Memory B cell (primary cell): Measurements from ENCODE around the gene ALK.

Experiments
- ATAC-seq: fragments of 150-1000 bp; cut with Tn5 transposase; 2 replicates; pipeline ENCODE4 v1.10.0; 2021; ENCODE audit warnings: low read depth, mild to moderate bottlenecking, moderate library complexity
- DNase-seq, 2 donors: peaks; one replicate each; pipeline ENCODE4 v3.0.0; 2022; ENCODE audit warnings: low spot score in 2 of 2
- H3K27ac Mint-ChIP-seq: one replicate; pipeline ENCODE4 v1.8.0; 2022; ENCODE audit warnings: mild to moderate bottlenecking, moderate library complexity, mixed read lengths
- H3K27me3 Mint-ChIP-seq: one replicate; pipeline ENCODE4 v1.8.0; 2022; ENCODE audit warnings: mixed read lengths
- H3K36me3 Mint-ChIP-seq: one replicate; pipeline ENCODE4 v1.8.0; 2022; ENCODE audit warnings: mild to moderate bottlenecking, mixed read lengths
- H3K4me1 Mint-ChIP-seq: one replicate; pipeline ENCODE4 v1.8.0; 2022; ENCODE audit warnings: mixed read lengths
- H3K4me3 Mint-ChIP-seq: one replicate; pipeline ENCODE4 v1.8.0; 2022; ENCODE audit warnings: mild to moderate bottlenecking, moderate library complexity, mixed read lengths
- H3K9me3 Mint-ChIP-seq: one replicate; pipeline ENCODE4 v1.8.0; 2022; ENCODE audit warnings: mixed read lengths

The ALK gene

GRCh38 chr2:29733965-29734364, 187.4 kb downstream of the ALK start:
- Mint-ChIP-seq H3K36me3 (no peaks in the 10 kb centered on the region), H3K4me3 (no peak overlapping the region), H3K9me3 (no peaks in the 10 kb centered on the region), H3K4me1 (no peaks in the 10 kb centered on the region), H3K27me3 (peaks cover 5% of the 10 kb centered on the region), H3K27ac (no peak overlapping the region)
- no peak for ATAC-seq
- DNase-seq = no peak

GRCh38 chr2:29733213-29733612, 188.2 kb downstream of the ALK start:
- no peak overlapping the region for H3K4me3 Mint-ChIP-seq
- H3K9me3 Mint-ChIP-seq = no peaks in the 10 kb centered on the region
- no peak overlapping the region for H3K27ac Mint-ChIP-seq
- H3K4me1 Mint-ChIP-seq = no peaks in the 10 kb centered on the region
- peaks cover 7% of the 10 kb centered on the region for H3K27me3 Mint-ChIP-seq
- no peaks in the 10 kb centered on the region for H3K36me3 Mint-ChIP-seq
- ATAC-seq (no peak), DNase-seq (no peak)

- ATAC-seq (no peak), DNase-seq (no peak)
- peaks cover 5% of the 10 kb centered on the region for H3K27me3 Mint-ChIP-seq
- no peak overlapping the region for H3K4me3 Mint-ChIP-seq
- no peaks in the 10 kb centered on the region for H3K9me3 Mint-ChIP-seq
- H3K27ac Mint-ChIP-seq = no peak overlapping the region
- no peaks in the 10 kb centered on the region for H3K36me3 Mint-ChIP-seq
- no peaks in the 10 kb centered on the region for H3K4me1 Mint-ChIP-seq
These were observed 189.4 kb downstream of the ALK start for GRCh38 chr2:29731948-29732347.

- Mint-ChIP-seq H3K4me1 (no peaks in the 10 kb centered on the region), H3K9me3 (no peaks in the 10 kb centered on the region), H3K4me3 (no peak overlapping the region), H3K27ac (no peak overlapping the region), H3K36me3 (no peaks in the 10 kb centered on the region), H3K27me3 (peaks cover 7% of the 10 kb centered on the region)
- no peak for DNase-seq
- ATAC-seq = no peak
These were observed 191.5 kb downstream of the ALK start for GRCh38 chr2:29729932-29730331.

GRCh38 chr2:29729401-29729800, 192.0 kb downstream of the ALK start:
- Mint-ChIP-seq H3K4me3 (no peak overlapping the region), H3K9me3 (no peaks in the 10 kb centered on the region), H3K36me3 (no peaks in the 10 kb centered on the region), H3K27me3 (peaks cover 7% of the 10 kb centered on the region), H3K27ac (no peak overlapping the region), H3K4me1 (no peaks in the 10 kb centered on the region)
- DNase-seq (no peak), ATAC-seq (no peak)

GRCh38 chr2:29726976-29727375, 194.4 kb downstream of the ALK start:
- DNase-seq = no peak
- H3K4me1 Mint-ChIP-seq = no peaks in the 10 kb centered on the region
- H3K27ac Mint-ChIP-seq = no peak overlapping the region
- H3K27me3 Mint-ChIP-seq = peaks cover 9% of the 10 kb centered on the region
- H3K9me3 Mint-ChIP-seq = peaks cover 1% of the 10 kb centered on the region
- no peaks in the 10 kb centered on the region for H3K36me3 Mint-ChIP-seq
- ATAC-seq = no peak
- no peak overlapping the region for H3K4me3 Mint-ChIP-seq

GRCh38 chr2:29725610-29726009, 195.8 kb downstream of the ALK start:
- Mint-ChIP-seq H3K4me3 (no peak overlapping the region), H3K27me3 (peaks cover 9% of the 10 kb centered on the region), H3K9me3 (peaks cover 1% of the 10 kb centered on the region), H3K4me1 (no peaks in the 10 kb centered on the region), H3K27ac (no peak overlapping the region), H3K36me3 (no peaks in the 10 kb centered on the region)
- DNase-seq (no peak), ATAC-seq (no peak)

GRCh38 chr2:29724282-29724681, 197.1 kb downstream of the ALK start:
- no peaks in the 10 kb centered on the region for H3K36me3 Mint-ChIP-seq
- no peak for ATAC-seq
- no peaks in the 10 kb centered on the region for H3K4me1 Mint-ChIP-seq
- peaks cover 9% of the 10 kb centered on the region for H3K27me3 Mint-ChIP-seq
- H3K9me3 Mint-ChIP-seq = peaks cover 1% of the 10 kb centered on the region
- H3K4me3 Mint-ChIP-seq = no peak overlapping the region
- DNase-seq = no peak
- no peak overlapping the region for H3K27ac Mint-ChIP-seq

GRCh38 chr2:29723255-29724001, 198.0 kb downstream of the ALK start:
- DNase-seq (no peak), ATAC-seq (no peak)
- H3K9me3 Mint-ChIP-seq = peaks cover 1% of the 10 kb centered on the region
- H3K27me3 Mint-ChIP-seq = peaks cover 6% of the 10 kb centered on the region
- no peak overlapping the region for H3K27ac Mint-ChIP-seq
- H3K4me3 Mint-ChIP-seq = no peak overlapping the region
- H3K36me3 Mint-ChIP-seq = no peaks in the 10 kb centered on the region
- no peaks in the 10 kb centered on the region for H3K4me1 Mint-ChIP-seq

GRCh38 chr2:29719639-29720038, 201.7 kb downstream of the ALK start:
- H3K4me3 Mint-ChIP-seq = no peak overlapping the region
- H3K27me3 Mint-ChIP-seq = peaks cover 1% of the 10 kb centered on the region
- no peaks in the 10 kb centered on the region for H3K36me3 Mint-ChIP-seq
- peaks cover 1% of the 10 kb centered on the region for H3K9me3 Mint-ChIP-seq
- DNase-seq = no peak
- ATAC-seq = no peak
- no peaks in the 10 kb centered on the region for H3K4me1 Mint-ChIP-seq
- no peak overlapping the region for H3K27ac Mint-ChIP-seq

- Mint-ChIP-seq H3K27me3 (peaks cover 1% of the 10 kb centered on the region), H3K36me3 (no peaks in the 10 kb centered on the region), H3K27ac (no peak overlapping the region), H3K4me1 (no peaks in the 10 kb centered on the region), H3K4me3 (no peak overlapping the region), H3K9me3 (peaks cover 1% of the 10 kb centered on the region)
- ATAC-seq = no peak
- DNase-seq = no peak
These were observed 203.2 kb downstream of the ALK start for GRCh38 chr2:29718076-29718686.

GRCh38 chr2:29715655-29716054, 205.7 kb downstream of the ALK start:
- Mint-ChIP-seq H3K4me1 (no peaks in the 10 kb centered on the region), H3K9me3 (no peaks in the 10 kb centered on the region), H3K36me3 (no peaks in the 10 kb centered on the region), H3K4me3 (no peak overlapping the region), H3K27ac (no peak overlapping the region), H3K27me3 (no peaks in the 10 kb centered on the region)
- DNase-seq = no peak
- no peak for ATAC-seq

- DNase-seq (no peak), ATAC-seq (no peak)
- H3K27me3 Mint-ChIP-seq = no peaks in the 10 kb centered on the region
- no peak overlapping the region for H3K27ac Mint-ChIP-seq
- no peak overlapping the region for H3K4me3 Mint-ChIP-seq
- H3K36me3 Mint-ChIP-seq = no peaks in the 10 kb centered on the region
- no peaks in the 10 kb centered on the region for H3K4me1 Mint-ChIP-seq
- H3K9me3 Mint-ChIP-seq = no peaks in the 10 kb centered on the region
These were observed 207.1 kb downstream of the ALK start for GRCh38 chr2:29714333-29714732.

- Mint-ChIP-seq H3K9me3 (no peaks in the 10 kb centered on the region), H3K27ac (no peak overlapping the region), H3K4me1 (peaks cover 2% of the 10 kb centered on the region), H3K36me3 (no peaks in the 10 kb centered on the region), H3K27me3 (no peaks in the 10 kb centered on the region), H3K4me3 (no peak overlapping the region)
- no peak for DNase-seq
- no peak for ATAC-seq
These were observed 215.1 kb downstream of the ALK start for GRCh38 chr2:29706171-29706720.

GRCh38 chr2:29705616-29706015, 215.8 kb downstream of the ALK start:
- no peak for DNase-seq
- no peak overlapping the region for H3K27ac Mint-ChIP-seq
- H3K27me3 Mint-ChIP-seq = no peaks in the 10 kb centered on the region
- H3K4me1 Mint-ChIP-seq = peaks cover 2% of the 10 kb centered on the region
- H3K4me3 Mint-ChIP-seq = no peak overlapping the region
- H3K36me3 Mint-ChIP-seq = no peaks in the 10 kb centered on the region
- H3K9me3 Mint-ChIP-seq = no peaks in the 10 kb centered on the region
- ATAC-seq = no peak
